Thoracic aorta (tissue), 2 donors: ENCODE results near the gene ANKFY1. TPM values are rescaled to one million over a fixed set of nuclear protein-coding genes. Genes with fewer than 3 reads are reported as not detected.

Experiments
- ATAC-seq: fragments of 150-250 bp; one replicate; pipeline ENCODE4 v1.8.0; 2017; ENCODE audit warnings: low read depth; ENCODE audit not compliant: insufficient number of reproducible peaks, low FRiP score
- DNase-seq: peaks from one replicate; pipeline ENCODE4 v3.0.0-alpha.2; 2020; ENCODE audit warnings: low spot score
- H3K27ac ChIP-seq, 2 donors: fragments of 200-600 bp; sonication (generic); 1 replicate in 1 of 2; 2 replicates in 1 of 2; pipeline ENCODE4 v1.5.1; 2016; ENCODE audit warnings: mild to moderate bottlenecking in 2 of 2, moderate library complexity in 2 of 2
- H3K27me3 ChIP-seq: fragments of 200-600 bp; sonication (generic); replicated peaks from 2 replicates; pipeline ENCODE4 v1.6.0; 2016; ENCODE audit warnings: mild to moderate bottlenecking; ENCODE audit not compliant: insufficient read depth
- H3K36me3 ChIP-seq: fragments of 200-600 bp; sonication (generic); one replicate; pipeline ENCODE4 v1.5.1; 2016
- H3K4me1 ChIP-seq, 2 donors: fragments of 200-600 bp; sonication (generic); 1 replicate in 1 of 2; 2 replicates in 1 of 2; pipeline versions ENCODE4 v1.5.1 to v1.6.0; 2016; ENCODE audit warnings: low read depth in 2 of 2, mild to moderate bottlenecking in 1 of 2; ENCODE audit not compliant: control insufficient read depth in 1 of 2
- H3K4me3 ChIP-seq: fragments of 200-600 bp; sonication (generic); 2 replicates; pipeline ENCODE4 v1.5.1; 2016; ENCODE audit warnings: mild to moderate bottlenecking
- H3K9me3 ChIP-seq: fragments of 200-600 bp; sonication (generic); 2 replicates; pipeline ENCODE4 v1.5.1; 2016
- CTCF ChIP-seq: fragments of 200-600 bp; sonication (generic); IDR thresholded peaks from one replicate; pipeline ENCODE4 v1.5.1; 2019; ENCODE audit warnings: antibody characterized with exemption
- total RNA-seq, 2 donors: library from RNA; depleted of rRNA; stranded (reverse); fragments of >200 nt; gene quantifications; one replicate each; pipeline versions ENCODE4 v1.1.0 to v1.2.3, GENCODE V29; 2016

ANKFY1 gene
- total RNA-seq, 2 donors from 2014 or later, result 36.8 to 40.4 TPM

DNA sequence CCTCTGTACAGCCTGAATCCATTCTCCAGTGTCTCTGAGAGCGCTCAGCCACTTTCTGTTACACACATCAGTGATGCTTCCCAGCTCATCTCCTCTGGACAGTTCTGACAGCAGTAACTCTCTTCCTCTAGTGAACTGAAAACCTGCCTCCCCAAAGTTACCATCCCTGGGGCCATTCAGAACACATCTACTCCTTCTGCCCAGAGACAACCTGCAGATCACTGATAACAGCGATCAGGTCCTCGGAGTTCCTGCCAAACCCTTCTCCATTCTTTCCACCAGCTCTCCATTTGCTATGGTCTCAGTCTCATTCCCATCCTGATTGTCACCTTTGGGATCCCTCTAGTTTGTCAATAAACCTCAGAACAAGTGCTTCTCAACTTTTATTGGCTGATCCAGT lies 128.3 kb downstream of the ANKFY1 start:
- no peak overlapping the region for H3K27ac ChIP-seq
- H3K4me1 ChIP-seq, result peaks cover 10 to 63% of the 10 kb centered on the region in 2 donors
- DNase-seq, result no peak

DNA sequence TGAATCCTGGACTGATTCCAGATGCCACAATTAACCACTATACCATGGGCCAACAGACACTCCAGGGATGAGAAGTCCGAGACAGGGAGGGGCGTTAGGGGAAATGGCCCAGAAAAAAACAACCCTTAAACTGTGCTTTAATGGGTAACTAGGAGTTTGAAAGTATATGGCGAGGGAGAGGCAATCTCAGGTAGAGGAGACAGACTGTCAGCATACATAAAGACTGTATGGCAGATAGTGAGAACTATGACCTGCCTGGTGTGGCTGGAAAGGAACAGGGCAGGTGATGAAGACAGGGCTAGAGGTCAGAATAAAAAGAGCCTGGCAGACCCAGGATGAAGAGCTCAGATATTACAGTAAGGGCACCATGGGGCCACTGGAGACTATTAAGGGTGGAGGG lies 129.1 kb downstream of the ANKFY1 start:
- DNase-seq (no peak), ATAC-seq (no peak)
- Histone ChIP-seq H3K27me3 (no peaks in the 10 kb centered on the region), H3K4me3 (no peak overlapping the region), H3K36me3 (no peaks in the 10 kb centered on the region), H3K27ac (no peak overlapping the region), H3K4me1 (peaks cover 11 to 56% of the 10 kb centered on the region in 2 donors), H3K9me3 (no peaks in the 10 kb centered on the region)
- TF ChIP-seq CTCF, result no peak

More for the DNA sequence above, 128.3 kb downstream of the ANKFY1 start:
- TF ChIP-seq CTCF, result no peak
- Histone ChIP-seq H3K27me3 (no peaks in the 10 kb centered on the region), H3K36me3 (no peaks in the 10 kb centered on the region), H3K9me3 (no peaks in the 10 kb centered on the region), H3K4me3 (no peak overlapping the region)
- ATAC-seq, result no peak

DNA sequence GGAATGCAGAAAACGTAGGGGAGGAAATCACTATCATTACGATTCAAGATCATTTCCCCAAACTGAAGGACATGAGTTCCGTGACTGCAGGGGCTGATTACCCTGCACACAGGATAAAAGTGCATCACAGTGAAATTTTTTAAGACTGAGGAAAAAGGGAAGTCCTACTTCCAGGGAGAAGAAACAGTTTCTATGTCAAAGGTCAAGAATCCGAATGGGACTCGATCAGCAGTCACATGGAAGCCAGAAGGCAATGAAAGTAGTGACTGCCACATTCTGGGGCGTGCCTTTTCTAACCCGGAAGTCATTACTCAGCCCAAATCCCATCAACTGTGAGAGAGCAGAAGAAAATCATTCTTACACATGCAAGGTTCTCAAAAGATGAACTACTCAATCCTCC lies 133.1 kb downstream of the ANKFY1 start:
- no peaks in the 10 kb centered on the region for H3K9me3 ChIP-seq
- H3K4me3 ChIP-seq, result no peak overlapping the region
- no peaks in the 10 kb centered on the region for H3K27me3 ChIP-seq
- DNase-seq (no peak), ATAC-seq (no peak)
- no peak overlapping the region for H3K27ac ChIP-seq
- H3K36me3 ChIP-seq, result no peaks in the 10 kb centered on the region
- peaks cover 5 to 22% of the 10 kb centered on the region in 2 donors for H3K4me1 ChIP-seq
- no peak for TF ChIP-seq CTCF

DNA sequence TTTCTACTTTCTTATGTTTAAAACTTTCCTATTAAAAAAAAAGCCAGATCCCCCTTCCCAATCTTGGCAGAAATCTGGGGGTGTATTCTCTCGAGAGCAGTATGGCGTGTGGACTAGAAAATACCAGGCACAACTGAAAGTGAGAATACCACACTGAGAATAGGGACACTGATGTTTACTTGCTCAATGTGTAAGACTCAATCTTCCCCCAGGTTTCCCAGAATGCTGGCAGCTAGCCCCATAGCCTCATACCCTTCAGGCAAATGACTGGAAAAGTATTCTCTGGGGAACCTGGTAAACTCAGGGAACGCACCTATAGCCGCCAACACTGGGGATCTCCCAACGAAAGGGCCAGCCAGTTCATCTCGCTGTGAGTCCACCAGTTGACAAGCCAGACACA lies 136.2 kb downstream of the ANKFY1 start:
- DNase-seq (no peak), ATAC-seq (no peak)
- H3K27me3 ChIP-seq, result no peaks in the 10 kb centered on the region
- H3K36me3 ChIP-seq, result peaks cover 12% of the 10 kb centered on the region
- H3K27ac ChIP-seq, result no peak overlapping the region
- H3K4me3 ChIP-seq, result no peak overlapping the region
- no peak for TF ChIP-seq CTCF
- H3K4me1 ChIP-seq, result peaks cover 5 to 10% of the 10 kb centered on the region in 2 donors
- no peaks in the 10 kb centered on the region for H3K9me3 ChIP-seq

DNA sequence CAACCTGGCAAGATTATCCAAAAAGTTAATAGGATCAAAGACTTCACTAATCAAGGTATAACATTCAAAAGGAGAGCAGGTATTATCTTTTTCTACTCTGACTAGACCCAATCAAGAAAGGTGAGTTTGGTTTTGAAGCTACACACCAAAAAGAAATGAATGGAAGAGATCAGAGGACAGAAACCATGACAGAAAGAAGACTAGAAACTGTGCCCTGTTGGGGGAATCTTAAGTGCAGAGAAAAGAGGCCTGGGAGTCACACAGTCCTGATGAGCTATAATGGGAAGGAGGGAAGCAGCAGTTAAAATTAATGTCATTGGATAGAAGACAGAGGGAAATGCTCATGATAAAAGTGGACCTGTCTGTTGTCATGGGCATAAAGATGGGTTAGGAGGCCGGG lies 138.2 kb downstream of the ANKFY1 start:
- no peak for ATAC-seq
- DNase-seq, result no peak
- Histone ChIP-seq H3K4me3 (no peak overlapping the region), H3K9me3 (no peaks in the 10 kb centered on the region), H3K27ac (no peak overlapping the region), H3K4me1 (peaks cover 1 to 2% of the 10 kb centered on the region in 2 donors), H3K36me3 (peaks cover 25% of the 10 kb centered on the region), H3K27me3 (no peaks in the 10 kb centered on the region)
- TF ChIP-seq CTCF, result no peak
